Uterus (tissue), 4 donors: ENCODE results near the gene BBX. TPM values are rescaled to one million over a fixed set of nuclear protein-coding genes. Genes with fewer than 3 reads are reported as not detected.

Experiments used
- DNase-seq, 2 donors: peaks; one replicate each; pipeline ENCODE4 v3.0.0-alpha.2; 2019 to 2020
- H3K27ac ChIP-seq, 2 donors: fragments of 200-600 bp; sonication (generic); 1 replicate in 1 of 2; 2 replicates in 1 of 2; pipeline ENCODE4 v1.5.1; 2016 to 2018
- H3K27me3 ChIP-seq, 2 donors: fragments of 200-600 bp; sonication (generic); one replicate each; pipeline ENCODE4 v1.5.1; 2018 to 2019; ENCODE audit warnings: control low read depth in 1 of 2
- H3K36me3 ChIP-seq, 2 donors: fragments of 200-600 bp; sonication (generic); one replicate each; pipeline ENCODE4 v1.5.1; 2019; ENCODE audit warnings: control low read depth in 1 of 2
- H3K4me1 ChIP-seq, 2 donors: fragments of 200-600 bp; sonication (generic); one replicate each; pipeline ENCODE4 v1.5.1; 2018 to 2019; ENCODE audit warnings: control low read depth in 1 of 2
- H3K4me3 ChIP-seq, 2 donors: fragments of 200-600 bp; sonication (generic); 1 replicate in 1 of 2; 2 replicates in 1 of 2; pipeline ENCODE4 v1.5.1; 2018 to 2019; ENCODE audit warnings: mild to moderate bottlenecking in 1 of 2
- H3K9me3 ChIP-seq, 2 donors: fragments of 200-600 bp; sonication (generic); one replicate each; pipeline ENCODE4 v1.5.1; 2019; ENCODE audit warnings: control low read depth in 1 of 2
- POLR2A ChIP-seq, 2 donors: fragments of 450-650 bp; IDR thresholded peaks; one replicate each; pipeline ENCODE4 v1.6.1; 2016; ENCODE audit warnings: antibody characterized with exemption in 2 of 2, mild to moderate bottlenecking in 1 of 2, moderate library complexity in 1 of 2
- intact Hi-C: fragments of 100-400 bp; cut with DNase I; formaldehyde crosslinking; loops from one replicate; pipeline ENCODE4 v1.15.1; 2023; ENCODE audit warnings: low total_unique reads
- total RNA-seq, 4 donors: library from RNA; depleted of rRNA in 3 of 4; stranded (reverse); fragments of >200 nt in 3 of 4; gene quantifications; one replicate each; pipeline versions ENCODE4 v1.1.0 to v1.2.4, GENCODE V29; 2014 to 2023
- TF ChIP-seq, protein P1 (sequence below), 4 experiments: fragments of 200-600 bp in 2 of 4; fragments of 450-650 bp in 2 of 4; sonication (generic) in 2 of 4; IDR thresholded peaks; one replicate each; pipeline ENCODE4 v1.5.1; 2016 to 2019; ENCODE audit warnings: antibody characterized with exemption in 4 of 4, mild to moderate bottlenecking in 2 of 4, moderate library complexity in 1 of 4
- donor health status: DM: yes; HTN: yes; CAD: no.

The BBX gene
- total RNA-seq, 4 donors from 2014 or later = 21.5 to 106 (median 63.8) TPM

- Histone ChIP-seq H3K36me3 (no peaks in the 10 kb centered on the region), H3K9me3 (no peaks in the 10 kb centered on the region), H3K27ac (no peak overlapping the region), H3K27me3 (no peaks in the 10 kb centered on the region), H3K4me1 (no peaks in the 10 kb centered on the region), H3K4me3 (no peak overlapping the region)
- intact Hi-C loops = no loop called here
- no peak for TF ChIP-seq POLR2A (IDR thresholded peaks at IDR 0.05)
- TF ChIP-seq, protein P1, sequence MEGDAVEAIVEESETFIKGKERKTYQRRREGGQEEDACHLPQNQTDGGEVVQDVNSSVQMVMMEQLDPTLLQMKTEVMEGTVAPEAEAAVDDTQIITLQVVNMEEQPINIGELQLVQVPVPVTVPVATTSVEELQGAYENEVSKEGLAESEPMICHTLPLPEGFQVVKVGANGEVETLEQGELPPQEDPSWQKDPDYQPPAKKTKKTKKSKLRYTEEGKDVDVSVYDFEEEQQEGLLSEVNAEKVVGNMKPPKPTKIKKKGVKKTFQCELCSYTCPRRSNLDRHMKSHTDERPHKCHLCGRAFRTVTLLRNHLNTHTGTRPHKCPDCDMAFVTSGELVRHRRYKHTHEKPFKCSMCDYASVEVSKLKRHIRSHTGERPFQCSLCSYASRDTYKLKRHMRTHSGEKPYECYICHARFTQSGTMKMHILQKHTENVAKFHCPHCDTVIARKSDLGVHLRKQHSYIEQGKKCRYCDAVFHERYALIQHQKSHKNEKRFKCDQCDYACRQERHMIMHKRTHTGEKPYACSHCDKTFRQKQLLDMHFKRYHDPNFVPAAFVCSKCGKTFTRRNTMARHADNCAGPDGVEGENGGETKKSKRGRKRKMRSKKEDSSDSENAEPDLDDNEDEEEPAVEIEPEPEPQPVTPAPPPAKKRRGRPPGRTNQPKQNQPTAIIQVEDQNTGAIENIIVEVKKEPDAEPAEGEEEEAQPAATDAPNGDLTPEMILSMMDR (IDR thresholded peaks at IDR 0.05) = peak; percentile 38 to 60 (median 44)
- no peak for DNase-seq
Measured at GRCh38 chr3:107740992-107741896, 218.5 kb downstream of the BBX start.

- no peak overlapping the region for H3K27ac ChIP-seq
- no peak for DNase-seq
- no peaks in the 10 kb centered on the region for H3K27me3 ChIP-seq
- no peaks in the 10 kb centered on the region for H3K4me1 ChIP-seq
- H3K36me3 ChIP-seq = no peaks in the 10 kb centered on the region
- H3K9me3 ChIP-seq = no peaks in the 10 kb centered on the region
- TF ChIP-seq POLR2A (IDR thresholded peaks at IDR 0.05) = no peak
- TF ChIP-seq, protein P1 (IDR thresholded peaks at IDR 0.05) = no peak
- intact Hi-C loops = no loop called here
- H3K4me3 ChIP-seq = no peak overlapping the region
Measured at GRCh38 chr3:107745354-107745753, 222.6 kb downstream of the BBX start.

DNA sequence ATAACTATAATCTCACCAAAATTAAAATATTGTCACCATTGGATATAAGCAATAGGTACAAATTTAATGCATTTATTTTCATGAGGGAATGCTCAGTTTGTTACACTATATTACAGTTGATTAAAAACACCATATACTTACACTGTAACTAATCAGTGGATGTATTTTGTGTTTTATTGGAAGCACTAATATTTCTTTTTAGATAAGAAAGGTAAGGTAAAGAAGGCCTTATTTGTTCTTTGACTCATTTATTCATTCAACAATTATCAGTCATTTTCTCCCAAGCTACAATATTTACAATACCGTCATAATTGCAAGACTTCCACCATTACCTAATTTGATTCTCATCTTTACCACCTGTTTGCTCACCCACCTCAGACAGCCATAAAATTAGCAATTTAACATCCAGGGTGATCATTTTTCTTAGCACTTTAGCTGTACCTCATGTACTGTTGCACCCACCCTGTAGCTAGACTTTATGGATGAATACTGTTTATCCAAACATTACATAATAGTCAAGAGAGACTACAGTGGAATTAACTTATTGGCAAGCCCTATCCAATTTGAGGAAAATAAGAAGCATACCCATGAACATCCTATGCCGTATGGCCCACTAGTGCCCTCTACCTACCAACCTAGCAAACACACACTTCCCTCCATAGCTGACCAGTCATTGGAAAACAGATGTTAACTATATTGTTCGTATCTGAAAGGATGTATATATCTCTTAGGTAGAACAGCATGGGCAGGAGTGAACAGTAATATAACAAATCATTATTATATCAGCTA lies 229.6 kb downstream of the BBX start:
- TF ChIP-seq, protein P1 (IDR thresholded peaks at IDR 0.05) = peak in 2 of 4 experiments; percentile 27 to 33
- no peak for TF ChIP-seq POLR2A (IDR thresholded peaks at IDR 0.05)
- Histone ChIP-seq H3K36me3 (no peaks in the 10 kb centered on the region), H3K4me3 (no peak overlapping the region), H3K27ac (no peak overlapping the region), H3K4me1 (no peaks in the 10 kb centered on the region), H3K27me3 (no peaks in the 10 kb centered on the region), H3K9me3 (no peaks in the 10 kb centered on the region)
- intact Hi-C loops = no loop called here
- no peak for DNase-seq

DNA sequence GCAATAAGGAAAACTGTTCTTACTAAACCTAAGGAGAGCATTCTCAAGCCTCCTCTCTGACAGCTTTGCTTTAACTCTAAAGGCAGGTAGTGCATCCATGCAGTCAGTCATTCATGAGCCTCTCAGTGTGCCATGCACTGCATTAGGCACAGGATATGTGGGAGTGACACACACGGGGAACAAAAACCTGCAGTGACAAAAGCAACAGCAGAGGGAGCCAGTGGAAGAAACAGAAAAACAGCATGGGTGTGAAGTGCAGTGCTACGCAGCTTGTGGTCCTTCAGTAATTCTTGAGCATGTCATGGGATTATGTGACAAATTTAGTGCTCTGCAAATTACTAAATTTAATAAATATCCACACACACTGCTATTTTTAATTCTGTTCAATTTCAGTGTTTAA lies 230.7 kb downstream of the BBX start:
- peak in 1 of 2 donors; percentile 18 for DNase-seq
- Histone ChIP-seq H3K9me3 (no peaks in the 10 kb centered on the region), H3K36me3 (no peaks in the 10 kb centered on the region), H3K27ac (no peak overlapping the region), H3K4me1 (no peaks in the 10 kb centered on the region), H3K27me3 (no peaks in the 10 kb centered on the region), H3K4me3 (no peak overlapping the region)
- intact Hi-C loops = no loop called here
- TF ChIP-seq, protein P1 (IDR thresholded peaks at IDR 0.05) = peak; percentile 13 to 27 (median 19)
- TF ChIP-seq POLR2A (IDR thresholded peaks at IDR 0.05) = no peak

- intact Hi-C loops = no loop called here
- Histone ChIP-seq H3K9me3 (no peaks in the 10 kb centered on the region), H3K4me1 (no peaks in the 10 kb centered on the region), H3K27ac (no peak overlapping the region), H3K4me3 (no peak overlapping the region), H3K27me3 (no peaks in the 10 kb centered on the region), H3K36me3 (no peaks in the 10 kb centered on the region)
- no peak for DNase-seq
- TF ChIP-seq POLR2A (IDR thresholded peaks at IDR 0.05) = no peak
- TF ChIP-seq, protein P1 (IDR thresholded peaks at IDR 0.05) = no peak
Measured at GRCh38 chr3:107753976-107754375, 231.2 kb downstream of the BBX start.
